Natural killer cell (primary cell): ENCODE measurements around the gene DGCR2. TPM values are rescaled to one million over a fixed set of nuclear protein-coding genes. Genes with fewer than 3 reads are reported as not detected.
A peak's percentile ranks its signal among the peaks of the same experiment; 100 is the strongest.

Experiments
- ATAC-seq, 3 donors: fragments of 150-1000 bp in 2 of 3; fragments of 200-7000 bp in 1 of 3; cut with Tn5 transposase; 1 replicate in 1 of 3; 2 replicates in 2 of 3; pipeline ENCODE4 v1.10.0; 2021; ENCODE audit warnings: mild to moderate bottlenecking in 2 of 3, moderate library complexity in 2 of 3
- DNase-seq, 2 donors: peaks; one replicate each; pipeline versions ENCODE4 v3.0.0 to v3.0.0-alpha.2; 2013 to 2021; ENCODE audit warnings: mixed read lengths in 1 of 2
- H3K27ac ChIP-seq: one replicate; pipeline ENCODE4 v1.5.1; 2013; ENCODE audit warnings: mild to moderate bottlenecking, low read length
- H3K27me3 ChIP-seq: one replicate; pipeline ENCODE4 v1.6.1; 2013; ENCODE audit warnings: low read length; ENCODE audit not compliant: control insufficient read depth, insufficient read depth
- H3K36me3 ChIP-seq: one replicate; pipeline ENCODE4 v1.6.1; 2013; ENCODE audit warnings: low read length; ENCODE audit not compliant: control insufficient read depth, insufficient read depth
- H3K4me1 ChIP-seq: one replicate; pipeline ENCODE4 v1.6.1; 2013; ENCODE audit warnings: low read length; ENCODE audit not compliant: control insufficient read depth, insufficient read depth
- H3K4me3 ChIP-seq: one replicate; pipeline ENCODE4 v1.5.1; 2013; ENCODE audit warnings: low read length
- H3K9me3 ChIP-seq: one replicate; pipeline ENCODE4 v1.6.1; 2013; ENCODE audit warnings: low read length; ENCODE audit not compliant: control insufficient read depth, insufficient read depth
- H3K27ac Mint-ChIP-seq, 2 donors: one replicate each; pipeline ENCODE4 v1.8.0; 2022; ENCODE audit warnings: mild to moderate bottlenecking in 2 of 2, mixed read lengths in 2 of 2, moderate library complexity in 1 of 2
- H3K27me3 Mint-ChIP-seq, 2 donors: one replicate each; pipeline ENCODE4 v1.8.0; 2022; ENCODE audit warnings: low read depth in 2 of 2, mixed read lengths in 2 of 2
- H3K36me3 Mint-ChIP-seq: one replicate; pipeline ENCODE4 v1.8.0; 2022; ENCODE audit warnings: mixed read lengths
- H3K4me1 Mint-ChIP-seq, 2 donors: one replicate each; pipeline ENCODE4 v1.8.0; 2022; ENCODE audit warnings: mixed read lengths in 2 of 2
- H3K4me3 Mint-ChIP-seq: one replicate; pipeline ENCODE4 v1.8.0; 2022; ENCODE audit warnings: mild to moderate bottlenecking, moderate library complexity, mixed read lengths
- H3K9me3 Mint-ChIP-seq, 2 donors: one replicate each; pipeline ENCODE4 v1.8.0; 2022; ENCODE audit warnings: mixed read lengths in 2 of 2
- WGBS: methylation state at CpG from one replicate; pipeline ENCODE4 v1.1.7; 2013; ENCODE audit warnings: missing lambda C conversion rate; ENCODE audit not compliant: insufficient coverage; 5-methylcytosine and 5-hydroxymethylcytosine counted together
- intact Hi-C: fragments of 100-400 bp; cut with micrococcal nuclease; formaldehyde crosslinking; loops from one replicate; pipeline ENCODE4 v1.14.2; 2022
- total RNA-seq, 4 donors: library from RNA; stranded (reverse); fragments of 120-200 nt in 1 of 4; gene quantifications; one replicate each; pipeline versions ENCODE4 v1.2.3 to v1.2.4, GENCODE V29; 2013 to 2022
- TF ChIP-seq, protein P1 (sequence below): fragments of 200-600 bp; IDR thresholded peaks from one replicate; pipeline ENCODE4 v1.8.0; 2022; ENCODE audit warnings: antibody characterized with exemption

Gene DGCR2
- total RNA-seq, 3 donors from 2014 or later (not counting 1 experiment from before 2014, with no cell fraction given): 27.5 to 44.1 (median 41.3) TPM

DNA sequence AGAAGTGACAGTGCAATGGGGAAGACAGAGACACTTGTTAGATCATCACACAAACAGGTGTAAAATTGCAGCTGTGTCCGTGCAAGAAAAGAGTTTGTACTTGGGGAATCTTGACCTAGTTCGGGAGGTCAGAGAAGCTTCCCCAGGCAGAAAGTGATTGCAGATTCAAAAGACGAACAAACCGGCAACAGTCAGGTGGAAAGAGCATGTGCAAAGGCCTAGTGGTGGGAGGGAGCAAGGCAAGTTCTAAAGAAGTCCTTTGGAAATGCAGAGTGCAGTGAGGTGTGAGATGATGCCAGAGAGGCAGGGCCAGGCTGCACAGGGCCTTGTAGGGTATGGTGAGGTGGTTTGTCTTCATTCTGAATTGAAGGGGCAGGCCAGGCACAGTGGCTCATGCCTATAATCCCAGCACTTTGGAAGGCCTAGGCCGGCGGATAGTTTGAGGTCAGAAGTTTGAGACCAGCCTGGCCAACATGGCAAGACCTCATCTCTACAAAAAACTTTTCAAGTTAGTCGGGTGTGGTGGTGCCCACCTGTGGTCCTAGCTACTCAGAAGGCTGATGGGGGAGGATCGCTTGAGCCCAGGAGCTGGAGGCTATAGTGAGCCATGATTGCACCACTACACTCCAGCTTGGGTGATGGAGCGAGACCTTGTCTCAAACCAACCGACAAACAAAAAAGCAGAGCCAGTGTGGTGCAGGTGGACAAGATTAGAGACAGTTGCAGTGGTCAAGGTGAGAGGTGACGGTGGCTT lies 24.2 kb upstream of the DGCR2 start:
- no peak overlapping the region for H3K27ac Mint-ChIP-seq
- H3K4me1 Mint-ChIP-seq: peaks cover 17 to 23% of the 10 kb centered on the region in 2 donors
- Histone ChIP-seq H3K4me1 (peaks cover 18% of the 10 kb centered on the region), H3K27ac (no peak overlapping the region), H3K27me3 (peaks cover 9% of the 10 kb centered on the region), H3K4me3 (no peak overlapping the region), H3K9me3 (no peaks in the 10 kb centered on the region), H3K36me3 (peaks cover 10% of the 10 kb centered on the region)
- TF ChIP-seq, protein P1, sequence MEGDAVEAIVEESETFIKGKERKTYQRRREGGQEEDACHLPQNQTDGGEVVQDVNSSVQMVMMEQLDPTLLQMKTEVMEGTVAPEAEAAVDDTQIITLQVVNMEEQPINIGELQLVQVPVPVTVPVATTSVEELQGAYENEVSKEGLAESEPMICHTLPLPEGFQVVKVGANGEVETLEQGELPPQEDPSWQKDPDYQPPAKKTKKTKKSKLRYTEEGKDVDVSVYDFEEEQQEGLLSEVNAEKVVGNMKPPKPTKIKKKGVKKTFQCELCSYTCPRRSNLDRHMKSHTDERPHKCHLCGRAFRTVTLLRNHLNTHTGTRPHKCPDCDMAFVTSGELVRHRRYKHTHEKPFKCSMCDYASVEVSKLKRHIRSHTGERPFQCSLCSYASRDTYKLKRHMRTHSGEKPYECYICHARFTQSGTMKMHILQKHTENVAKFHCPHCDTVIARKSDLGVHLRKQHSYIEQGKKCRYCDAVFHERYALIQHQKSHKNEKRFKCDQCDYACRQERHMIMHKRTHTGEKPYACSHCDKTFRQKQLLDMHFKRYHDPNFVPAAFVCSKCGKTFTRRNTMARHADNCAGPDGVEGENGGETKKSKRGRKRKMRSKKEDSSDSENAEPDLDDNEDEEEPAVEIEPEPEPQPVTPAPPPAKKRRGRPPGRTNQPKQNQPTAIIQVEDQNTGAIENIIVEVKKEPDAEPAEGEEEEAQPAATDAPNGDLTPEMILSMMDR: no peak
- DNase-seq: no peak
- H3K27me3 Mint-ChIP-seq: peaks cover 17 to 20% of the 10 kb centered on the region in 2 donors
- intact Hi-C loops: no loop called here
- H3K4me3 Mint-ChIP-seq: no peak overlapping the region
- no peaks in the 10 kb centered on the region for H3K9me3 Mint-ChIP-seq
- ATAC-seq: no peak
- H3K36me3 Mint-ChIP-seq: no peaks in the 10 kb centered on the region
- WGBS: 92% methylated on average over 11 of the region's 11 CpGs

DNA sequence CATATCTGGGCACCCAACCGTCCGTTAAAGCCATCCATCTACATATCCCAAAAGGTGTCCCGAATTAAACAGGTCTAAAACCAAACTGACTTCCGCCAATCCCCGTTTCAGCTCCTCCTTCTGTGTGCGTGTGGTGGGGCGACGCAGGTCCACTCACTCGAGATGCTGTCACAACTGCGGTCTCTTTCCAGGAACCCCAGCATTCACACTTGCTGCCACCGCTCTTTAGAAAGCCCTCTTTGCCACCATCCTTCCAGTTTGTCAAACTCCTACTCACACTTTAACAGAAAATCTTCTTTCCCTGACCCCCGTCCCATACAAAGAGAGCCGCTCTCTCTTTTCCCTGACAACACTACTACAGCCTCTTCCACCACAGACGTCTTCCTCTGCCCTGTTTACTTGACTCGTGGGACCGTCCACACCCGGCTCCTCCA lies 21.8 kb upstream of the DGCR2 start:
- TF ChIP-seq, protein P1: no peak
- DNase-seq (peak; percentile 51 to 64), ATAC-seq (peak; percentile 38 to 52 (median 41))
- Histone ChIP-seq H3K4me3 (peak overlapping the region; percentile 73), H3K27ac (peak overlapping the region; percentile 86), H3K27me3 (peaks cover 5% of the 10 kb centered on the region), H3K9me3 (no peaks in the 10 kb centered on the region), H3K4me1 (peaks cover 14% of the 10 kb centered on the region), H3K36me3 (peaks cover 33% of the 10 kb centered on the region)
- H3K9me3 Mint-ChIP-seq: no peaks in the 10 kb centered on the region
- peak overlapping the region; percentile 100 for H3K4me3 Mint-ChIP-seq
- WGBS: 2% methylated on average over 17 of the region's 17 CpGs
- H3K36me3 Mint-ChIP-seq: no peaks in the 10 kb centered on the region
- intact Hi-C loops: loop anchor here (1.0 kb wide), 3 partner anchors 22 to 486 kb away; partner anchors contain the start of genes CDC45, DGCR2 and UFD1
- peaks cover 17 to 22% of the 10 kb centered on the region in 2 donors for H3K4me1 Mint-ChIP-seq
- peaks cover 10 to 14% of the 10 kb centered on the region in 2 donors for H3K27me3 Mint-ChIP-seq
- H3K27ac Mint-ChIP-seq: peak overlapping the region; percentile 99 to 100

DNA sequence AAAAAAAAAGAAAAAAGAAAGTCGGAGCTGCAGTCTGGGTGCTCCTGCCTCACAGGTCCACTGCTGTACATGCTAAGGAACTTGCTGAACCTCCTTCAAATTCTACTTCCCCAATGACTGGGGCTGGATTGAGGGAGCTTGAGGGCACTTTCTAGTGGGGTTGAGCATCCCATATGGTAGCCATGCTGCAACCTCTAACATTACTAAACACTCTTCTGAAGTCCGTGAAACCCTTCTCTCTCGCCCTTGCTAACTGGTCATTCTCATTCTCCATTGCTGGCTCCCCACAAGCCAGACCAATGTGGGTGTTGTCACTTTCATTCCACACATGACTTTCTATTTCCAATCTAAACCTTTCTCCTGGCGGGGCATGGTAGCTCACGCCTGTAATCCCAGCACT lies 21.0 kb upstream of the DGCR2 start:
- ATAC-seq: no peak
- peak overlapping the region; percentile 99 to 100 for H3K27ac Mint-ChIP-seq
- H3K27ac ChIP-seq: no peak overlapping the region
- DNase-seq: no peak
- H3K4me1 Mint-ChIP-seq: peaks cover 17 to 22% of the 10 kb centered on the region in 2 donors
- no peaks in the 10 kb centered on the region for H3K36me3 Mint-ChIP-seq
- H3K36me3 ChIP-seq: peaks cover 41% of the 10 kb centered on the region
- intact Hi-C loops: no loop called here
- H3K4me3 Mint-ChIP-seq: peak overlapping the region; percentile 100
- 95% methylated on average over 4 of the region's 5 CpGs for WGBS
- H3K9me3 Mint-ChIP-seq: no peaks in the 10 kb centered on the region
- H3K27me3 Mint-ChIP-seq: peaks cover 10 to 14% of the 10 kb centered on the region in 2 donors
- H3K27me3 ChIP-seq: no peaks in the 10 kb centered on the region
- H3K9me3 ChIP-seq: no peaks in the 10 kb centered on the region
- H3K4me3 ChIP-seq: no peak overlapping the region
- peaks cover 12% of the 10 kb centered on the region for H3K4me1 ChIP-seq
- TF ChIP-seq, protein P1: no peak
